ENCODE data around the gene GPHN. TPM values are rescaled to one million over a fixed set of nuclear protein-coding genes. Genes with fewer than 3 reads are reported as not detected.

The GPHN gene
- total RNA-seq, 1 experiment from 2014 or later: 11.3 TPM

DNA sequence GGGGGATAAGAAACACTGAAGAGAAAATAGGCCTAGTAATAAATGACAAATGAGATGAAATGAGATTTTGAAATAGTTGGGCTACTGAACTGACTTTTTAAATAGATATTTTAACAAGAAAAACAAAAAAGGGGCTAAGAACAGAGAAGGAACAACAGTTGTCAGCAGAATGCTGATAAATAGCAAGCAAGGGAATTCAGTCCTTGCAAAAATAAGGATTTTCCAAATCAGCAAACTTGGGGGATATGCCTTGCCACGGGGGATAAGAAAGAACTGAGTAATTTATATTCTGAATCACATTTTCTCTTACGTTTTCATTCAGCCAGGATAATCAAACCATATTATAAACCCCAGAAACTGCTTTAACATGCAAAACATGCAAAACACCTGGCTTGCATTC, 34.7 kb upstream of the GPHN start:
- ChIA-PET POLR2A (no interaction called here), CTCF (no interaction called here)
- no peak for DNase-seq
- intact Hi-C loops (cut with micrococcal nuclease; ENCODE audit: unreplicated experiment): no loop called here
- no peak overlapping the region for H3K4me3 ChIP-seq (ENCODE audit: low read depth, low read length)
- no peaks in the 10 kb centered on the region for H3K27me3 ChIP-seq (replicated peaks; ENCODE audit: control insufficient read depth, insufficient read depth, low read length)
- no peaks in the 10 kb centered on the region for H3K27me3 Mint-ChIP-seq (ENCODE audit: insufficient read depth, unreplicated experiment)
- H3K36me3 Mint-ChIP-seq (ENCODE audit: insufficient read depth, unreplicated experiment): no peaks in the 10 kb centered on the region
- no peaks in the 10 kb centered on the region for H3K36me3 ChIP-seq (ENCODE audit: control insufficient read depth, insufficient read depth, low read length)
- no peak overlapping the region for H3K27ac Mint-ChIP-seq (ENCODE audit: unreplicated experiment)
- H3K9me3 ChIP-seq: peaks cover 6% of the 10 kb centered on the region
- BruUV-seq (replicated peaks): no TSS peak
- TF ChIP-seq, protein P1, sequence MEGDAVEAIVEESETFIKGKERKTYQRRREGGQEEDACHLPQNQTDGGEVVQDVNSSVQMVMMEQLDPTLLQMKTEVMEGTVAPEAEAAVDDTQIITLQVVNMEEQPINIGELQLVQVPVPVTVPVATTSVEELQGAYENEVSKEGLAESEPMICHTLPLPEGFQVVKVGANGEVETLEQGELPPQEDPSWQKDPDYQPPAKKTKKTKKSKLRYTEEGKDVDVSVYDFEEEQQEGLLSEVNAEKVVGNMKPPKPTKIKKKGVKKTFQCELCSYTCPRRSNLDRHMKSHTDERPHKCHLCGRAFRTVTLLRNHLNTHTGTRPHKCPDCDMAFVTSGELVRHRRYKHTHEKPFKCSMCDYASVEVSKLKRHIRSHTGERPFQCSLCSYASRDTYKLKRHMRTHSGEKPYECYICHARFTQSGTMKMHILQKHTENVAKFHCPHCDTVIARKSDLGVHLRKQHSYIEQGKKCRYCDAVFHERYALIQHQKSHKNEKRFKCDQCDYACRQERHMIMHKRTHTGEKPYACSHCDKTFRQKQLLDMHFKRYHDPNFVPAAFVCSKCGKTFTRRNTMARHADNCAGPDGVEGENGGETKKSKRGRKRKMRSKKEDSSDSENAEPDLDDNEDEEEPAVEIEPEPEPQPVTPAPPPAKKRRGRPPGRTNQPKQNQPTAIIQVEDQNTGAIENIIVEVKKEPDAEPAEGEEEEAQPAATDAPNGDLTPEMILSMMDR (IDR thresholded peaks at IDR 0.05; ENCODE audit: insufficient read depth in 1 of 2, low read depth in 1 of 2, low read length in 1 of 2, severe bottlenecking in 1 of 2, unreplicated experiment in 1 of 2): no peak
- H3K4me3 Mint-ChIP-seq (ENCODE audit: unreplicated experiment): no peak overlapping the region
- no peaks in the 10 kb centered on the region for H3K9me3 Mint-ChIP-seq (ENCODE audit: unreplicated experiment)
- H3K4me1 Mint-ChIP-seq (ENCODE audit: low read depth, unreplicated experiment): no peaks in the 10 kb centered on the region
- no peaks in the 10 kb centered on the region for H3K4me1 ChIP-seq

DNA sequence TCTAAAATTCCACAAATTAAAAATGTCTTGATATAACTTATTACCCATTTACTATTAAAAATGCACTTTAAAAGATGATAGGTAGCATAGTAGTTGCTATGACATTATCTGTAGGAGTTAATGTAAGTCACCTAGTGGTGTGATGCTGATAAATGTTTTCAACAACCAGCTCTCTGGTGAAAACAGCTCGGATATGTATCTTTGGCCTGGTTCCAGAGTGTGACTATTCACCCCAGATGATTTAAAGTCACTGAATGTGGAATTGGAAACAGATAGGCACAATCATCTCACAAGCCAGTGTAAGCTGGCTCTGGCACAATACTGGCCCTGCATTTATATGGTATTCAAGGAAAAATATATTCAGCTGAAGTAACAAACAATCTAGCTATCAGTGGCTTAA, 31.0 kb upstream of the GPHN start:
- intact Hi-C loops (cut with micrococcal nuclease; ENCODE audit: unreplicated experiment): no loop called here
- no peak overlapping the region for H3K27ac Mint-ChIP-seq (ENCODE audit: unreplicated experiment)
- Histone ChIP-seq H3K4me1 (no peaks in the 10 kb centered on the region), H3K27me3 (replicated peaks; ENCODE audit: control insufficient read depth, insufficient read depth, low read length) (no peaks in the 10 kb centered on the region), H3K36me3 (ENCODE audit: control insufficient read depth, insufficient read depth, low read length) (no peaks in the 10 kb centered on the region), H3K9me3 (no peaks in the 10 kb centered on the region), H3K4me3 (ENCODE audit: low read depth, low read length) (no peak overlapping the region)
- ChIA-PET CTCF (interaction anchor here (0.7 kb wide), 1 partner anchor 118 kb away, joined by 3 read pairs; no protein-coding TSS in a partner anchor), POLR2A (no interaction called here)
- no peaks in the 10 kb centered on the region for H3K4me1 Mint-ChIP-seq (ENCODE audit: low read depth, unreplicated experiment)
- TF ChIP-seq, protein P1 (IDR thresholded peaks at IDR 0.05; ENCODE audit: insufficient read depth in 1 of 2, low read depth in 1 of 2, low read length in 1 of 2, severe bottlenecking in 1 of 2, unreplicated experiment in 1 of 2): no peak
- no peak overlapping the region for H3K4me3 Mint-ChIP-seq (ENCODE audit: unreplicated experiment)
- H3K27me3 Mint-ChIP-seq (ENCODE audit: insufficient read depth, unreplicated experiment): no peaks in the 10 kb centered on the region
- BruUV-seq (replicated peaks): no TSS peak
- H3K36me3 Mint-ChIP-seq (ENCODE audit: insufficient read depth, unreplicated experiment): no peaks in the 10 kb centered on the region
- DNase-seq: no peak
- no peaks in the 10 kb centered on the region for H3K9me3 Mint-ChIP-seq (ENCODE audit: unreplicated experiment)

DNA sequence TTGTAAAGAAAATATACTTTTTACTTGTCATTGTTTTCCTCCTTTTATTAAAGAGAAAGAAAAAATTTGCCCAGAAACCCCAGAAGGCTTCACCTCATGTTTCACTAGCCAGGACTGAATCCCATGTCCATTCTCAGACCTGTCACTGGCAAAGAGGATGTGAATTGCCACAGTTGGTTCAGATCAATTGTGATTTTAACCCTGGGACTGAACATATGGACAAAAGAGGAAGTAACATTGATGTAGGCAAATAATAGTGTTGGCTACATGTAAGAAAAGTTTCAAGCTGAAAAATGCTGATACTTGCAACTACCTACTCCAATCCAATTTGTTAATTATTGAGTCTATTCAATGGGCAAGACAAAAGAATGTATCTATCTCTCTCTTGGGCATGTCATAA, 30.4 kb upstream of the GPHN start:
- ChIA-PET POLR2A (no interaction called here), CTCF (interaction anchor here (0.7 kb wide), 1 partner anchor 118 kb away, joined by 3 read pairs; no protein-coding TSS in a partner anchor)
- H3K9me3 ChIP-seq: no peaks in the 10 kb centered on the region
- no peaks in the 10 kb centered on the region for H3K36me3 Mint-ChIP-seq (ENCODE audit: insufficient read depth, unreplicated experiment)
- no peak overlapping the region for H3K4me3 Mint-ChIP-seq (ENCODE audit: unreplicated experiment)
- no peaks in the 10 kb centered on the region for H3K4me1 ChIP-seq
- BruUV-seq (replicated peaks): no TSS peak
- TF ChIP-seq, protein P1 (IDR thresholded peaks at IDR 0.05; ENCODE audit: insufficient read depth in 1 of 2, low read depth in 1 of 2, low read length in 1 of 2, severe bottlenecking in 1 of 2, unreplicated experiment in 1 of 2): no peak
- H3K4me3 ChIP-seq (ENCODE audit: low read depth, low read length): no peak overlapping the region
- no peaks in the 10 kb centered on the region for H3K27me3 Mint-ChIP-seq (ENCODE audit: insufficient read depth, unreplicated experiment)
- no peak for DNase-seq
- no peaks in the 10 kb centered on the region for H3K27me3 ChIP-seq (replicated peaks; ENCODE audit: control insufficient read depth, insufficient read depth, low read length)
- H3K9me3 Mint-ChIP-seq (ENCODE audit: unreplicated experiment): no peaks in the 10 kb centered on the region
- intact Hi-C loops (cut with micrococcal nuclease; ENCODE audit: unreplicated experiment): no loop called here
- no peak overlapping the region for H3K27ac Mint-ChIP-seq (ENCODE audit: unreplicated experiment)
- no peaks in the 10 kb centered on the region for H3K4me1 Mint-ChIP-seq (ENCODE audit: low read depth, unreplicated experiment)
- H3K36me3 ChIP-seq (ENCODE audit: control insufficient read depth, insufficient read depth, low read length): no peaks in the 10 kb centered on the region
